Vagina (tissue), 2 donors: ENCODE results near the gene ZFYVE21.

ENCODE experiments used
- POLR2AphosphoS5 ChIP-seq, 2 donors: sonication (generic); formaldehyde crosslinking; IDR thresholded peaks; one replicate each; pipeline ENCODE4 v1.9.0; 2017; ENCODE audit warnings: antibody characterized with exemption in 2 of 2, mild to moderate bottlenecking in 2 of 2, low read depth in 1 of 2; ENCODE audit not compliant: insufficient read depth in 1 of 2
- TF ChIP-seq, protein P1 (sequence below), 3 experiments: fragments of 450-650 bp in 2 of 3; fragments of 200-600 bp in 1 of 3; sonication (generic) in 1 of 3; IDR thresholded peaks; one replicate each; pipeline ENCODE4 v1.5.1; 2017 to 2019; ENCODE audit warnings: antibody characterized with exemption in 3 of 3, mild to moderate bottlenecking in 2 of 3, moderate library complexity in 2 of 3

DNA sequence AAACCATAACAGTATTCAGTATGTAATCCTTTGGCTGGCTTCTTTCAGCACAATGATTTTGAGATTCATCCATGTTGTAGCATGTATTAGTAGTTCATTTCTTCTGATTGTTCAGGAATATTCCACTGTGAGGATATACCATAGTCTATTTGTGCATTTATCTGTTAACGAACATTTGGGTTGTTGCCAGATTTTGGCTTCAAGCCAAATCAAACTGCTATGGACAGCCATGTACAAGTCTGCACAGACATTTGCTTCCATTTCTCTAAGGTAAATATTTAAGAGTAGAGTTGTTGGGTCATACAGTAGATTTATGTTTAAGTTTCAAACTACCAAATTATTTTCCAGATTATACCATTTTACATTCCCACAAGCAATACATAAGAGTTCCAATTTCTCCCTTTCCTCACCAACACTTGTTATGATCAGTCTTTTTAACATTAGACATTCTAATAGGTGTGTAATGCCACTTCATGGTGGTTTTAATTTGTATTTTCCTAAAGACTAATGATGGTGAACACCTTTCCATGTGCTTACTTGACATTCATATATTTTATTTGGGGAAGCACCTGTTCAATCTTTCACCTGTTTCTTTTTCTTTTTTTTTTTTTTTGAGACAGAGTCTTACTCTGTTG lies 56.6 kb downstream of the ZFYVE21 start:
- TF ChIP-seq, protein P1, sequence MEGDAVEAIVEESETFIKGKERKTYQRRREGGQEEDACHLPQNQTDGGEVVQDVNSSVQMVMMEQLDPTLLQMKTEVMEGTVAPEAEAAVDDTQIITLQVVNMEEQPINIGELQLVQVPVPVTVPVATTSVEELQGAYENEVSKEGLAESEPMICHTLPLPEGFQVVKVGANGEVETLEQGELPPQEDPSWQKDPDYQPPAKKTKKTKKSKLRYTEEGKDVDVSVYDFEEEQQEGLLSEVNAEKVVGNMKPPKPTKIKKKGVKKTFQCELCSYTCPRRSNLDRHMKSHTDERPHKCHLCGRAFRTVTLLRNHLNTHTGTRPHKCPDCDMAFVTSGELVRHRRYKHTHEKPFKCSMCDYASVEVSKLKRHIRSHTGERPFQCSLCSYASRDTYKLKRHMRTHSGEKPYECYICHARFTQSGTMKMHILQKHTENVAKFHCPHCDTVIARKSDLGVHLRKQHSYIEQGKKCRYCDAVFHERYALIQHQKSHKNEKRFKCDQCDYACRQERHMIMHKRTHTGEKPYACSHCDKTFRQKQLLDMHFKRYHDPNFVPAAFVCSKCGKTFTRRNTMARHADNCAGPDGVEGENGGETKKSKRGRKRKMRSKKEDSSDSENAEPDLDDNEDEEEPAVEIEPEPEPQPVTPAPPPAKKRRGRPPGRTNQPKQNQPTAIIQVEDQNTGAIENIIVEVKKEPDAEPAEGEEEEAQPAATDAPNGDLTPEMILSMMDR (IDR thresholded peaks at IDR 0.05), result no peak
- no peak for TF ChIP-seq POLR2AphosphoS5 (IDR thresholded peaks at IDR 0.05; ENCODE audit: insufficient read depth in 1 of 2, low read depth in 1 of 2)
